Forelimb muscle (tissue), 1 donor: ENCODE data around the gene OOEP. TPM values are rescaled to one million over a fixed set of nuclear protein-coding genes. Genes with fewer than 3 reads are reported as not detected.

ENCODE experiments used
- DNase-seq: peaks from one replicate; pipeline ENCODE4 v3.0.0-alpha.2; 2013; ENCODE audit warnings: low read depth
- polyA plus RNA-seq: library from polyadenylated mRNA; unstranded; fragments of 120-200 nt; gene quantifications from one replicate; pipeline ENCODE4 v1.2.1, GENCODE V29; 2013; ENCODE audit not compliant: insufficient read length

Gene OOEP
- polyA plus RNA-seq, 1 donor: not detected

DNA sequence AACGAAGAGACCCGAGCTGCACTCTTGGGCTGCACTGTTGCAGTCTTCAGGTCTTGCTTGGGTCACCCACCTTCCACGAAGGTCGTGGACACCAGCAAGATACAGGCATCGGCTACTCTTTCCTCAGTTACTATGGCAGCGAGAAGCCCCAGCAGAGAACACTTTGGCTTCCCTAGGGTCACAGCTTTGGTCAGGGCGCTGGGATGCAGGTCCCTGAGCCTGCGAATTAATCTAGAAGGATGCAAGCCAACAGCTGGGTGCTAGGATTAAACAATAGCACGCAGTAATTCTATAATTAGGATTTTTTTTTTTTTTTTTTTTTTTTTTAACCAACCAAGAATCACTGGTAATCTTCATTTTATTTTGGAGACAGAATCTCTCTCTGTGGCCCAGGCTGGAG lies 5.1 kb downstream of the OOEP start:
- no peak for DNase-seq

GRCh38 chr6:73364121-73364520 lies 5.6 kb downstream of the OOEP start:
- DNase-seq: no peak

DNA sequence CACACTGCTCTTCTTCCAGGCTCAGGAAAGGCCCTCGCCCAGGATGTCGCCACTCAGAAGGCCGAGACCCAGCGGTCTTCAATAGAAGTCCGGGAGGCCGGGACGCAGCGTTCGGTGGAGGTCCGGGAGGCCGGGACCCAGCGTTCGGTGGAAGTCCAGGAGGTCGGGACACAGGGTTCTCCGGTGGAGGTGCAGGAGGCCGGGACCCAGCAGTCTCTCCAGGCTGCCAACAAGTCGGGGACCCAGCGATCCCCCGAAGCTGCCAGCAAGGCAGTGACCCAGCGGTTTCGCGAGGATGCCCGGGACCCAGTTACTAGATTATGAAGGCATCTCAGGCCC lies 6.2 kb downstream of the OOEP start:
- DNase-seq: no peak

DNA sequence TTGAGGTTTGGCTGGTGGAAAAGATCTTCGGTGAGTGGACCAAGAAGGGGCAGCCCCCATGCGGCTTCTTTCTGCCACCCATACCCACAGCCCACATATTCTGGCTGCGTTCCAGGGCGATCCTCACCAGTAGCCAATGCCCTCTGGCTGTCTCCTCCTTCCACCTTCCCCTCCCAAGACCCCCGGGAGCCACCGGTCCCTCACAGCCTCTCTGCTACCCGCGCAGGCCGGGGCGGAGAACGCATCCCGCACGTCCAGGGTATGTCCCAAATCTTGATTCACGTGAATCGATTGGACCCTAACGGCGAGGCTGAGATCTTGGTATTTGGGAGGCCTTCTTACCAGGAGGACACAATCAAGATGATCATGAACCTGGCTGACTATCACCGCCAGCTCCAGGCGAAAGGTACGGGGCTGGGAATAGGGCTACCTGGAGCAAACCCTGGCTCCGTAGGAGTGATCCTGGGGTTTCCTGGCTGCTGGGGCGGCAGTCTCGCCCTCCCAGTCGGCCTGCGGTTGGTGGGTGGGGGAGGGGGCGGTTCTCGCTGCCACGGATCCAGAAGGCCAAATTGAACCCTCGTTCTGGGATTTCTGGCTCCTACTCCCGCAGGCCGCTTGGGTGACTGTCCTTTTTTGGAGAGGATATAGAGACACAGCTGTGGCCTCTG lies 6.7 kb downstream of the OOEP start:
- no peak for DNase-seq

GRCh38 chr6:73362358-73362757 lies 7.3 kb downstream of the OOEP start, which contains the start of gene KHDC3L:
KHDC3L (plus strand) TSS chr6:73362658; CDS start chr6:73362730, 72 bp downstream.
- no peak for DNase-seq

DNA sequence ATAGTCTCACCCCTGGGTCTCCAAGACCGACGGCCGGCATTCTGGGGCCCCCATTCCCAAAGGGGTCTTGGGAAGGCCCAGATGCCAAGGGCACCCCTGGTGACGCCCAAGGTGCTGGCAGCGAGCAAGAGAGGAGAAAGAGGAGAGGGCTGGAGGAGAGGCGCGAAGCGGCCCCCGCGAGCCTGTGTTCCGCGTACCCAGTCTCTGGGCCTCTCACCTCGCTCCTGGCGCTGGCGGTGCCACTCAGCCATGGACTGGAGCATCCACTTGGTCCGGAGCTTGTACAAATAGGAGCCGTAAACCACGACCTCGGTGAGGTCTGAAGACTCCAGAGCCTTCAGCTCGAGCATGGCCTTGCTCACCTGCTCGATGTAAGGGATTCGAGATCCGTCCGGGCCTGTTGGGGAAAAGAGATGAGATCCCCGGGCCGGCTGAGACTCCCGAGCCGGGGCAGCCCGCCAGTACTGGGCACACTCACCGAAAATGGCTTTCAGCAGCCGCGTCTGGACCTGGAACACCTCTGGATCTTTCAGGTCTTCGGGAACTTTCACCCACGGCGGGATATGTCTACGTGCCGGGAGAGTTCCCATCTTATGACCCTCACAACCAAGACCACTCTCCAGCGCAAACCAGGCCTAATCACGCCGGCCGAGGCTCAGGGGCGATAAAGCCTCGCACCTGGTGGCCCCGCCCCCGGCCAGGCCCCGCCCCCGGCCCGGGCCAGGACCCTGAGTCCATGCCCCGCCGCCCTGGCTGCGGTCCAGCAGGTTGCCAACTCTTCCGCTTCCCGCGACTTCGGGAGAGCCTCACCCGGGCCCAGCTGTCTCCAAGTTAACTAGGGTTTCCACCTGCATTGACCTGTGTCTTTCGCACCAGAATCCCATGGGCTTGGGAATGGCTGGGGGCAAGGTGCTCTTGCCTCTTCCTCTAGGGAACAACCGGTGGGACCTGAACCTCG lies 15.8 kb downstream of the OOEP start, which contains the start of gene DPPA5:
Gene DPPA5 (minus strand): TSS at position 641 of the 958 bp plus-strand sequence. CDS start 51 bp downstream, at position 590.
- no peak for DNase-seq

GRCh38 chr6:73349311-73349710 lies 20.4 kb downstream of the OOEP start:
- DNase-seq: no peak

GRCh38 chr6:73348550-73349204 lies 21.0 kb downstream of the OOEP start:
- DNase-seq: no peak

GRCh38 chr6:73343164-73343563 lies 26.5 kb downstream of the OOEP start:
- no peak for DNase-seq

DNA sequence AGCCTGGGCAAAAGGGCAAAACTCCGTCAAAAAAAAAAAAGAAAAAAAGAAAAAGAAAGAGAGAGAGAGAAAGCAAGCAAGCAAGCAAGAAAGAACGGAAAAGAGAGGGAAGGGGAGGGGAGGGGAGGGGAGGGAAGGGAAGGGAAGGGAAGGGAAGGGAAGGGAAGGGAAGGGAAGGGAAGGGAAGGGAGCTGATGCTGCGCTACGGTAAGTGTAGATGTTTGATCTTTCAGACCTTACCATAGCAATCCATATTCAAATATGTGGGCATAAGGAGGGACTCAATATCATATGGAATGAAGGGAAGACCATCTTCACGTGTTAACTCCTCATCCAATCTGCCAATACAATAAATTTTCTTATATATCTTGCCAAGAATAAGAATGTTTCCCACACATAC lies 27.5 kb downstream of the OOEP start:
- no peak for DNase-seq

DNA sequence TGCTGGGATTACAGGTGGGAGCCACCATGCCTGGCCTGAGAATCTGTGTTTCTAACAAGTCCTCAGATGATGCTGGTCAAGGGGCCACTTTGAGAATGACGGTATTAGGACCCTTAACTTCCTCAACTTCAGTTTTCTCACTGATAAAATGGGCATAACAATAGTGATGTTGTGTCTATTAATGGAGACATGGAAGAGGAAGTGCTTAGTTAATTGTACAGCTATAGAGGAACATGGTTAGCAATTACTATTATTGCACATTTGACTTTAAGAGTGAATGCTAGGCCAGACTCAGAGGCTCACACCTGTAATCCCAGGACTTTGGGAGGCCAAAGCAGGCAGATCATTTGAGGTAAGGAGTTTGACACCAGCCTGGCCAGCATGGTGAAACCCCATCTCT lies 28.4 kb downstream of the OOEP start:
- DNase-seq: no peak

- DNase-seq: no peak
Measured at GRCh38 chr6:73340048-73340447, 29.6 kb downstream of the OOEP start.

- no peak for DNase-seq
Measured at GRCh38 chr6:73339340-73339739, 30.4 kb downstream of the OOEP start.

GRCh38 chr6:73329201-73329600 lies 40.5 kb downstream of the OOEP start:
- DNase-seq: no peak

DNA sequence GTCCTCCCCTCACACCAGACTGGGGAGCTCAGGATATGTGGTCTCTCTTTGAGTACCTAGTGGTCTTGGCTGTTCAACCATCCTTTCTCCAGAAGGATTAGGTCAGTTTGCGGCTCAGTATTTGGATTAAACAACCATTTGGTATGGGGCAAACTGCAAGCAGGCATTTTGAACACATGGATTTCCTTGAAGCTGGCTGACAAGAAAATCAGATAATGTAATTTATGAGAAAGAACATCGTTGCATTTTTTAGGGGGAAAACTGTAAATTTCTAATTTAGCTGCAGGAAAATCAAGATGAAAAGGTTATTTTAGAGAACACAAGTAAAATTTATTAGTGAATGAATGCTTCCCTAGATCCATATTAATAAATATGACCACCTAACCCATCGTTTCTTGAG lies 40.9 kb downstream of the OOEP start:
- no peak for DNase-seq

DNA sequence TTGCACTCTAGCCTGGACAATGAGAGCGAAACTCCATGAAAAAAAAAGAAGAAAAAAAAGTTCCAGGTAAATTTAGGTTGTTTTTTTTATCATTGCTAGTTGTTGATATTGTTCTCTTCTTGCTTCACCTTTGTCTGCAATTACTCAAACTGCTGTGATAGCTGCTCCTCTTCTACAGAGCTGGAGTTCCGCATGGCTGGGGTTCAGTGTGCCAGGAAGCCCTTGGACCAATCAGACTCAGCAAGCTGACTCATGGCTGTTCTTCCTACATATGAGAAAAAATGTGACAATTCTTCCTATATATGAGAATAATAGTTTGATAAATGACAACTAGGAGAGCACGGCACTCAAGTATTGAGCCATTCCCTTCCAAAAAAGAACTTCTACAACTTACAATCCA lies 44.0 kb downstream of the OOEP start:
- DNase-seq: no peak

DNA sequence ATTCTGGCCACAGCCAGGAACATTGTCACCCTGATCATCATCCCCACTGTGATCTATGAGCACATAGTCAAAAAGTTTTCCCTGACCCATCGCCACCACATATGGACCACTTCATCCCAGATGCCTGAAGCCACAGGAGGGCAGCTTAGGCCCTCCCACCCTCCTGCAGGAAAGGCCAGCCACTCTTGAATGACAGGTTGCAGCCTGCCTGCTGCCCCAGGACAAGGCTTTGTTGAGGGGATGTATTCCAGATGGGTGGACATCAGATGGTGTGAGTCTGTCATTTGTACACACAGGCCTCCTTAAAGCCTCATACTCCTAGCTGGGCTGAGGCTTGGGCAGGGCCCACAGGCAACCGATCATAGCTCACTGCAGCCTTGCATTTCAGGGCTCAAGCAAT lies 46.4 kb downstream of the OOEP start:
- DNase-seq: no peak

Other genes starting within 250 kb of the OOEP start
- 0.54 TPM for gene KHDC1L, start 144.4 kb downstream of the OOEP start, polyA plus RNA-seq
- 4.8 TPM for gene KHDC1, start 106.7 kb downstream of the OOEP start, polyA plus RNA-seq
- not detected for gene DPPA5, start 15.6 kb downstream of the OOEP start, polyA plus RNA-seq
- gene KHDC3L, start 7.2 kb downstream of the OOEP start, polyA plus RNA-seq: not detected
- gene DDX43, start 24.9 kb upstream of the OOEP start, polyA plus RNA-seq: 0.30 TPM
- gene CGAS, start 82.4 kb upstream of the OOEP start, polyA plus RNA-seq: 3.9 TPM
- gene MTO1, start 91.8 kb upstream of the OOEP start, polyA plus RNA-seq: 18.6 TPM
- gene EEF1A1, start 151.1 kb upstream of the OOEP start, polyA plus RNA-seq: 23,811 TPM